ENCODE measurements around the gene SDHB.

- TF ChIP-seq POLR2A (IDR thresholded peaks at IDR 0.05) (no peak), CTCF (IDR thresholded peaks at IDR 0.05) (no peak), EP300 (IDR thresholded peaks at IDR 0.05) (no peak)
Observed at GRCh38 chr1:16988210-16988609, 65.6 kb downstream of the SDHB start.

Measured in ovary (tissue), 3 donors.